ENCODE measurements around the gene YBX3.

Gene YBX3

GRCh38 chr12:10721651-10722501, 1.2 kb downstream of the YBX3 start:
- no peak for DNase-seq

- DNase-seq: no peak
These were observed 2.0 kb downstream of the YBX3 start for GRCh38 chr12:10720974-10721650.

- no peak for DNase-seq
These were observed 3.6 kb downstream of the YBX3 start for GRCh38 chr12:10719482-10719881.

- DNase-seq: no peak
These were observed 4.8 kb downstream of the YBX3 start for GRCh38 chr12:10718279-10718821.

GRCh38 chr12:10717410-10717809, 5.7 kb downstream of the YBX3 start:
- no peak for DNase-seq

GRCh38 chr12:10716704-10717315, 6.3 kb downstream of the YBX3 start:
- no peak for DNase-seq

GRCh38 chr12:10716277-10716676, 6.8 kb downstream of the YBX3 start:
- no peak for DNase-seq

GRCh38 chr12:10715491-10715890, 7.6 kb downstream of the YBX3 start:
- DNase-seq: no peak

GRCh38 chr12:10709808-10710207, 13.3 kb downstream of the YBX3 start:
- DNase-seq: no peak

- DNase-seq: no peak
These were observed 14.3 kb downstream of the YBX3 start for GRCh38 chr12:10708862-10709261.

- DNase-seq: no peak
These were observed 17.5 kb downstream of the YBX3 start for GRCh38 chr12:10705655-10706054.

- no peak for DNase-seq
These were observed 21.3 kb downstream of the YBX3 start for GRCh38 chr12:10701843-10702242.

GRCh38 chr12:10701131-10701681, 21.9 kb downstream of the YBX3 start:
- no peak for DNase-seq

GRCh38 chr12:10700581-10700980, 22.5 kb downstream of the YBX3 start:
- no peak for DNase-seq

- DNase-seq: no peak
These were observed 25.3 kb downstream of the YBX3 start for GRCh38 chr12:10697862-10698261.

GRCh38 chr12:10697156-10697555, 26.0 kb downstream of the YBX3 start:
- no peak for DNase-seq

GRCh38 chr12:10690906-10691305, 32.2 kb downstream of the YBX3 start:
- DNase-seq: no peak

- DNase-seq: no peak
These were observed 34.0 kb downstream of the YBX3 start for GRCh38 chr12:10689146-10689545.

GRCh38 chr12:10688042-10688441, 35.1 kb downstream of the YBX3 start:
- no peak for DNase-seq

GRCh38 chr12:10673659-10674384, 49.3 kb downstream of the YBX3 start, which contains the start of gene STYK1:
TSS of gene STYK1 (minus strand) at chr12:10674052. CDS start at chr12:10634618, 39,434 bp downstream.
- no peak for DNase-seq

- no peak for DNase-seq
These were observed 50.8 kb downstream of the YBX3 start for GRCh38 chr12:10672231-10672868.

GRCh38 chr12:10669533-10669932, 53.6 kb downstream of the YBX3 start:
- no peak for DNase-seq

Measured in cerebellar nuclear complex (tissue), 1 donor.